Activated CD4-positive, alpha-beta T cell treated with anti-CD3 and anti-CD28 coated beads, Interleukin-2, amount 50 U/mL, for 1 hour (primary cell): ENCODE data around the gene GALR2.

Experiments used
- DNase-seq: peaks from one replicate; pipeline ENCODE4 v3.0.0-alpha.2; 2020

Gene GALR2

DNA sequence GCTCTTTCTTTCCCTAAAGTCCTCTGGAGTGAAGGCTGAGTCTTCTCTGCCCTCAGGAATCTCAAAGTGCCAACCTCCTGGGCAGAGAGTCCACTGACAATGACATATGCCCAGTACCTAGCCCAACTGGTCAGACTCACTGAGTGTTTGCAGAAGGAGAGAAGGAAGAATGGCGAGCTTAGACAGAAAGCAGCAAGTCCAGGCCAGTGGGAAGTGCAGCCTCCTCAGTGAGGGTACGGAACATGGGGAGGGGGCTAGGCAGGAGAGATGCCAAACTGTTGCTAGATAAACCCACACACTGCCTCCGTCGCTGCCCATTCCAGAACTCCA is 28.3 kb downstream of the GALR2 start:
- DNase-seq, result no peak

DNA sequence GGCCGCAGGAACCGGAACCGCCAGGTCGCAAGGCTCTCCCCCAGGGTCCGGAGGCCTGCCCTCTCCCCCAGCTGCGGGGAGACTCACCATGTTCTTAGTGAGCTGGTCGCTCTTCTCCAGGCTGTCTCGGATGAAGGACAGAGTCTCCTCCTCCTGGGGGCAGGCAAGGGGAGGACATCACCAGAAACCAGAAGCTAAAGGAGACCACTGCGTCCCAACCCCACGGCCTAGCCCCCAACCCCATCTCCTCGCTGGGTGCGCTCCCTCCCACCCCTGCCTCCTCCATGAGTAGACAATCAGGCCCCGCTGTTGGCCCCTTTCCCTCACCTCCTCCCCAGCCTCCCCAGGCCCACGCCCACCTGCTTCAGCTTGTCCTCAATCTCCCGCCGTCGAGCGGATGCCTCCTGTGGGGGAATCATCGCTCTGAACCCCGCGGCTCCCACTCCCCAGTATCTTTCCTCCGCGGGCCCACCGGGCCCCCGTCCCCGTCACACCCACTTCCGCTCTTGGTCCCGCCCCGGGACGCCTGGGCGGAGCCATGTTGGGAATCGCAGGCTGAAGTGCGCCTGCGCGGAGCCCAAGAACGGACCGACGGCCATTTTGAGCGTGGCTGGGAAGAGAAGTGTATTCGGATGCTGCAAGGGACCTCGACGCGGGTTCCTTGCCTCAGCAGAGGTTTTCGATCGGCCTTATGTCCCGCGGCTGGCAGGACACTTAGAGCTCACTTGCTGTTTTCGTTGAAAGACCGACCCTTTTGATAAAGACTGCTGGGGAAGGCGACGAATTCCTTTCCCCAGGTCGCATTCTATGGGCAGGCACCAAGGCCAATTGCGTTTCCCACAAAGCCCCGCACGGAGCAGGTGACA is 28.9 kb downstream of the GALR2 start, which contains the start of gene EXOC7:
TSS of gene EXOC7 (minus strand) at position 514 of the 866 bp plus-strand sequence. CDS start at position 419, 95 bp downstream.
- peak; percentile 90 for DNase-seq

DNA sequence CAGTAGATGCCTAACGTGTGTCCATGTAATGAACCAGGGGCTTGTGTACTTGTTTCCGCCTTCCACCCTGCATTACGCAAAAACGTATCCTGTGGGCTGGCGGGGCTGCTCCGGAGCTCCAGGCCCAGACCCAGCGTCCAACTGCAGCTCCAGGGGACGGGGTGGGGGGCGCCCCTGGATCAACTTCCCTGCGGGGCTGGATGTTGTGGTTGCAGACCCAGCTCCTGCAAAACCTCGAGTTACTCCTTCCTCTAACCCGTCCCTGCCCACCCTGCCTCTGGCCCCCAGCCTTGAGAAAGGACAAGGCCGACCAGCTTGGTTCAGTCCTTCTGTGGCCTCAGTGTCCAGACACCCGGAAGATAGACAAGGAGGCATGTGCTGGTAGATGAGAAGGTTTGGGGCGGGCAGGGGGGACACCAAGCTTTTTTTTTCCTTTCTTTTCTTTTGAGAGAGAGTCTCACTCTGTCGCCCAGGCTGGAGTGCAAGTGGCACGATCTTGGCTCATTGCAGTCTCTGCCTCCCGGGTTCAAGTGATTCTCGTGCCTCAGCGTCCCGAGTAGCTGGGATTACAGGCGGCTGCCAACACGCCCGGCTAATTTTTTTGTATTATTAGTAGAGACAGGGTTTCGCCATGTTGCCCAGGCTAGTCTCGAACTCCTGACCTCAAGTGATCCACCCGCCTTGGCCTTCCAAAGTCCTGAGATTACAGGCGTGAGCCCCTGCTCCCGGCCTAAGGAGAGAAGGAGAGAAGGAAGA is 29.7 kb downstream of the GALR2 start:
- no peak for DNase-seq

DNA sequence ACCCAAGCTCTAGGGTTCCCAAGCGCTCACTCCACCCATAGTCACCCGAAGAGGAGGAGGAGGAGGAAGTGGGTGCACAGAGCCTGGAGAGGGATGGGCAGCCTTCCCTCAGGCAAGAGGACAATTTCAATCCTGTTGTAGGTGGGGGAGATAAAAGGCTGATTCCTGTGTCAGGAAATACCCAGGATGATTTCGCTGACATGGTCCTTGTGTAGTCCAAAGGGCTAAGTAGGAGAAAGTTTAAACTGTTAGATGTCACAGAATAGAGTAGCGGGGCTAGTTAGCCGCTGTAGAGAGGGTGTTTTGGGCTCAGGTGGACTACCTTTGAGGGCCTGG is 30.3 kb downstream of the GALR2 start:
- DNase-seq, result no peak

DNA sequence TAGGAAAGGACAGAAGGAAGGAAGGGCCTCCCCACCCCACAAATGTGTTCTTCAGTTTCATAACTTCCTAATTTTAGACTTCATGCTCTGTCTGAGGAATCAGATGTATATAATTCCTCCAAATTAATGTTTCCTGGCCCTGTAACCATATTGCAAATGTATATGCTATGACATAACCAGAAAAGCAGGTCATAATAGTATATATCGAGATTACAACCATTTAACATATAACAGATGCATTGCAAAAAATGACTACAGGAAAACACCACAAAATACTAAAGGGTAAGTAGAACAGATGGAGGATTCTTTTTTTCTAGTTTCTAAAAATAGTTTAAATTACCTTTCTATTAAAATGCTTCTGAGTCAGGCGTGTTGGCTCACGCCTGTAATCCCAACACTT is 32.1 kb downstream of the GALR2 start:
- no peak for DNase-seq

DNA sequence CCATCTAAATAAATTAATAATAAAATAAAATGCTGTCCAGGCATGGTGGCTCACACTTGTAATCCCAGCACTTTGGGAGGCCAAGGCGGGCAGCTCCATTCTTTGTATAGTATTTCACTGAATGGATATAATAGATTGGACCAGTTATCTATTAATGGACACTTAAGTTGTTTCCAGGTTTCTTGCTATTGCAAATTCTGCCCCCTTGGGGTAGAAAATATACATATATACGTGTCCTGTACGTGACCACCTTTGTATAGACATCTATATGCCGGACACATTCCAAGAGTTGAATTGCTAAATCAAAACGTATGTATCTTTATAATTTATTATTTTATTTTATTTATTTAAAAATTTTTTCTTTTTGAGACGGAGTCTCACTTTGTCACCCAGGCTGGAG is 32.9 kb downstream of the GALR2 start:
- DNase-seq, result no peak

DNA sequence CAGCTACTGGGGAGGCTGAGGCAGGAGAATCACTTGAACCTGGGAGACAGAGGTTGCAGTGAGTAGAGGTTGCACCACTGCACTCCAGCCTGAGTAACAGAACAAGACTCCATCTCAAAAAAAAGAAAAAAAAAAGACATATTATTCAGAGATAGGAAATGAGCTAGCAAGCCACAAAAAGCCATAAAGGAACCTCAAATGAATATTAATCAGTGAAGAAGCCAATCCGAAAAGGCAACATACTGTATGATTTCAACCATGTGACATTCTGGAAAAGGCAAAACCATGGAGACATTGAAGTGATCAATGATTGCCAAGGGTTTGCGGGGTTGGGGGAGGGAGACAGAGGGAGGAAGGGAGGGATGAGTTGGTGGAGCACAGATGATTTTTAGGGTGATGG is 37.4 kb downstream of the GALR2 start:
- no peak for DNase-seq

DNA sequence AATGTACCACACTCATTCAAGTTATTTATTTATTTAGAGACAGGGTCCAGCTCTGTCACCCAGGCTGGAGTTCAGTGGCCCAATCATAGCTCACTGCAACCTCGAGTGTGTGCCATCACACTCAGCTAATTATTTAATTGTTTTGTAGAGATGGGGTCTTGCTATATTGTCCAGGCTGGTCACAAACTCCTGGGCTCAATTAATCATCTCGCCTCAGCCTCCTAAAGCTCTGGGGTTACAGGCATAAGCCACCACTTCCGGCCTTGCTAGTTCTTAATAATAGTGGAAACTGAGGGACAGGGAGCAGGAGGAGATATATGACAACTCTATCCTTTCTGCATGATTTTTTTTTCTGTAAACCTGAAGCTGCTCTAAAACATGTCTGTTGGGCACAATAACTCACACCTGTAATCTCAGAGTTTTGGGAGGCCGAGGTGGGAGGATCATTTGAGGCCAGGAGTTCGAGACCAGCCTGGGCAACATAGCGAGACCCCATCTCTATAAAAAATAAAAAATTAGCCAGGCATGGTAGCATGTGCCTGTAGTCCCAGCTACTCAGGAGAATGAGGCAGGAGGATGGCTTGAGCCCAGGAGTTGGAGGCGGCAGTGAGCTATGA is 40.7 kb downstream of the GALR2 start:
- no peak for DNase-seq

DNA sequence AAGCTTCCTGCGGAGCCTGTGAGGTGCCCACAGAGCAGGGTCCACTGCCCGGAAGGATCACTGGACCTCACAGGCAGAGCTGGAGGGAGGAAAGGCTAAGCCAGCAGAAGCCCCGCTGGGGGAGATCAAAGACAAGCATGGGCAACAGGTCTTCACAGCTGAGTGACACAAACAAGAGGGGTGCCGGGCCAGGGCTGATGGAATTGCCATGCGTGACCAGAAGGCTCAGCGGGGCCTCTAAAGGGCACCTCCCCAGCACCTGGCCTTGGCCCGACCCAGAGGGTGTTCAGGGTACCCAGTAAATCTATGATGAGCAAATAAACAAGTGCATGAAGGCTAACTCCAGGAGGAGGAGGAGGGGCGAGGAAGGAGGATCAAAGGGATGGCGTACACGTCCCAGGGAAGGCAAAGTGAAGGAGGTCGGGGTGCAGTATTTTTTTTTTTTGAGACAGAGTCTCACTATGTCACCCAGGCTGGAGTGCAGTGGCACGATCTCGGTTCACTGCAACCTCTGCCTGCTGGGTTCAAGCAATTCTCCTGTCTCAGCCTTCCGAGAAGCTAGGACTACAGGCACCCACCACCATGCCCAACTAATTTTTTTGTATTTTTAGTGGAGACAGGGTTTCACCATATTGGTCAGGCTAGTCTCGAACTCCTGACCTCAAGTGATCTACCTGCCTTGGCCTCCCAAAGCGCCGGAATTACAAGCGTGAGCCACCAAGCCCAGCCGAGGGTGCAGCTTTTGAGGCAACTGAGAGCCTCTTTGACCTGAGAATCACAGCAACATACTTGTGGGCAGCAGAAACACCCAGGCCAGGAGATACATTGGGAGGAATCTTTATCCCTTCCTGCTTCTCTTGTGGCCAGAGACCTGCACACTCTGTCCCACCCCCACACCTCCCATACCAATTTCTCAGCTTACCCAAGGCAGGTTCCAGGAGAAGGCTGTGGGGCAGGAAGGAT is 45.1 kb downstream of the GALR2 start:
- no peak for DNase-seq

DNA sequence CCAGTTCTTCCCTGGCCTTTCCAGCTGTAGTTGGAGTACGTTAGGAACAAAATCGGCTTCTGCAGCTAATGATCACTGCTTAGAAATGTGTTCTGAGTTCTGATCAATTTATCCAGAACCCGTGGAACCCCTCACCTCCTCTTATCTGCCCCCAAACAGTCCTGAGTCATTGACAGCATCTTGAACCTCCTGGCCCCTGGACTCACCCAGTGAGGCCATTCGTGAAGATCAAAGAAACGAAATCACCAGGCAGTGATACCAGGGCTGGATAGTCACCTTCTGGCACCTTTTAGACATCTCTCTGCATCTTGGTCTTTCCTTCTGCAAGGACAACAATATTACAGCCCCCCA is 46.1 kb downstream of the GALR2 start:
- DNase-seq, result no peak

DNA sequence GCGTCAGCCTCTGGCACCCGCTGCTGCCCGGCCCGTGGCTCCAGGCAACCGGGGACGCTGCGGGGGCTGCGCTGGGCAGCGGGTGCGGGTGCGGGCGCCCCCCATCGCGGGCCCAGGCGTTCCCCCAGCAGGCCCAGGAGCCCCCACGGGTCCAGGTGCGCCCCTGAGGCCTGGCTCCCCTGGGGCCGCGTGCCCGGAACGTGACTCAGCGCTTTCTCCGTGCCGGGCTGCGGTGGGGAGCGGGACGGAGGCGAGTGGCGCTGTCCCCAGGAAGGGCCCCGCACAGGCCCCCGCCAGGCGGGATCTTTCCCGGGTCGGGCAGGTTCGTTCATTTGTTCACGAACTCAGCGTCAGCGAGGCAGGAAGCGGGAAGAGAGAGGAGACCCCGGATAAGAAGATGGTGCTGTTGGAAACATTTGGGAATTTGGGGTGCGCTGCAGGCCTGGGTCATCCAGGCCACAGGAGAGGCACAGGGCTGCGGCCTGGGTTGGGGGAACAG is 47.4 kb downstream of the GALR2 start:
- no peak for DNase-seq

DNA sequence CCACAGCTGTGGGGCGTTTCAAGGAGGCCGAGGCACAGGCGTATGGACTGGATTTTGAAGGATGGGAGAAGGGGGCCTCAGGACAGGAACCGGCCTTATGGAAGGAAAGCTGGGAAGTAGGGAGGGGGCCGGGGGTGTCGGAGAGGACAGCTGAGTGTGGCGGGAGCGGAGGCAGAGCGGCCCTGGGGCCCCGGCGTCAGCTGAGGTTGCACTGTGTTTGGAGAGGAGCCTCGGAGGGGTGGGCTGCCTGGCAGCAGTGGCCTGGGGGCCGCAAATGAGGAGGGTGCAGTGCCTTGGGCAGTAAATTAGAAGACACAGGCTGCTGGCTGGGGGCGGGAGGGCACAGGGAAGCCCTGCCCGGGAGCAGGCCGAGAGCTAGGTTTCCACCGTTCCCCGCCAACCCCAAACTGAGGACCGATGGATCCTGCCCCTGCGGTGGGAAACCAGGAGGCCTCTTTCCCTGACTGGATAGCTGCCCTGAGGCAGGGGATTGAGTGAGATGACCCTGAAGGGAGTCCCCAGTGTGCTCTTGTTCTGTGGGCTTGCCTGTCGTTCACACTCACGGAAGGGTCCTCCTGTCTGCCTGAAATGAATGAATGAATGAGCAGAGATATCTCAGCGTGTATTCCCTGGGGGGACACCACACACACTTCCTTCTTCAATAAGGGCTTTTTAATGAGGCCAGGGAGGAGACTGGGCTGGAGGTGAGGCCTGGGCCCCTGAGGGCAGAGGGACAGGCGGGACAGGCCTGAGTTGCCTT is 48.0 kb downstream of the GALR2 start:
- no peak for DNase-seq

DNA sequence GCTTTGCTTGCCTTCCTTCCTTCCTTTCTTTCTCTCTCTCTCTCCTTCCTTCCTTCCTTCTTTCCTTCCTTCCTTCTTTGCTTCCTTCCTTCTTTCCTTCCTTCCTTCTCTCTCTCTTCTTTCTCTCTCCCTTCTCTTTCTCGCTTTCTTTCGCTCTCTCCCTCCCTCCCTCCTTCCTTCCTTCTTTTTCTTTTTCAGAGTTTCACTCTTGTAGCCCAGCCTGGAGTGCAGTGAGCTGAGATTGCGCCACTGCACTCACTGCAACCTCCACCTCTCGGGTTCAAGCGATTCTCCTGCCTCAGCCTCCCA is 48.6 kb downstream of the GALR2 start:
- DNase-seq, result no peak

DNA sequence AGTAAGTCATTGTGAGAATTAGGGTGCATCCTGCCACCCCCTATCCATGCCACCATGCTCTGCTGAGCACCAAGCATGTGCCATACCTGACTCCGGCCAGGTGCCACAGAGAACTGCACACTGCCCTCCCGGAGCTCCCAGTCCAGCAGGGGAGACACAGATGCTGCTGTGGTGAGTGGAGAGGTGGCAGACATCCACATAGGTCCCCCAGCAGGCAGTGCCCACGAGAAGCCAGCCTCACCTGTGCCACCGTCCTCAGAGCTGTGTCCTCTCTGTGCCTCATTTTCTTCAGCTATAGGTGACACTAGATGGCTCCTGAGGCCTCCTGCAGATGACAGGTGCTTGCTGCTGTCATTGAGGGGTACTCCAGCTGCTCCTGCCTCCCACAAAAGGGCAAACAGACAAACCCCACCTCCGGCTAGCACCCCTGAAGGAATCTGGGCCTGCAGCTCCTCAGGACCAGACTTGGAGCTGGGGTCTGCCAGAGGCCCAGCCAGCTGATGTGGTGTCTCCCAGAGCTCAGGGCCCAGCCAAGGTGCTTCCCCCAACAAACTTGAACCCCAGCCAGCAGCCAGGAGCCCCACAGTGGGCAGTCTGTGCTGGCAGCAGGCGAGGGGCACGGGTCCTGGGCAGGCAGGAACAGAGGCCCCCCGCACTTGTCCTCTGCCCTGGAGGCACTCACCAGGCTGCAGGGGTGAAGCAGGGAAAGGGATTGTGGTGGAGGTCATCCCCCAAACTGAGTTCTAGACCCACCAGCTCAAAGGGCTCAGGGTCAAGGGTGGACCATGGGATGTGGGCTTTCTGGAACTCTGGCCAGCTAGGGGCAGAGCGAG is 49.4 kb downstream of the GALR2 start:
- no peak for DNase-seq

DNA sequence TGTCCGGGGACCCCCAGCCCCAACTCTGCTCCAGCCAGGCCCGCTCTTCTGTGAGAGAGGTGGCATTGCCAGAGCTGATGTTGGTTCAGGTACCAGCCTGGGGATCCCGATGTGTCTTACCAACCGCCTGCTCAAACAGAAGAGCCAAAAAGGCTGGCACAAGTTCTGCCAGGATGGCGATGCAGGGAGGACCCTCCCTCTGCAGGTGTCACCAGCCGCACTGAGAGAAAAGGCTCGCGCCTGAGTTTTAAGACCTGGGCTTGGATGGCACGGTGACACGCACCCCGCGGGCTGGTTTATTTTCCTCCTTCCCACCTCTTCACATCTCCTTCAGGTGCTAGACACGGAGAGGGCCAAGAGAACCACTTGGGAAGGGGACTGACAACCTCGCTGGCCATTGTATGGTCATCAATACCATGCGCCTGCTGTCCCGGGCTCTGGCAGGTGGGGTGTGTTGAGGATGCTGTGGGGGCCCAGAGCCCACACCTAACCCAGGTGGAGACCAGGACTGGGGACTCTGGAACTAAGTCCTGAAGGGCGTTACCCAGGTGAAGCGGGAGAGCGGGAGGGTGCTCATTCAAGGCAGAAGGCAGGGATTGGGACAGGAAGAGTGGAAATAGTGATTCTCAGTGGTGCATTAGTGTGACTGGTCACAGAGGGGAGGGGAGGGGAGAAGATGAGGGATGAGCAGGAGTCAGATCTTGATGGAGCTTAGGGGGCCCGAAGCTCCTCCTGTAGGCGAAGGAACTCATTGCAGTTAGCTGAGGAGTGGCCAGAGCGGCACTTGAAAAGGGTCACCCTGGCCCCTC is 50.2 kb downstream of the GALR2 start:
- DNase-seq, result no peak

DNA sequence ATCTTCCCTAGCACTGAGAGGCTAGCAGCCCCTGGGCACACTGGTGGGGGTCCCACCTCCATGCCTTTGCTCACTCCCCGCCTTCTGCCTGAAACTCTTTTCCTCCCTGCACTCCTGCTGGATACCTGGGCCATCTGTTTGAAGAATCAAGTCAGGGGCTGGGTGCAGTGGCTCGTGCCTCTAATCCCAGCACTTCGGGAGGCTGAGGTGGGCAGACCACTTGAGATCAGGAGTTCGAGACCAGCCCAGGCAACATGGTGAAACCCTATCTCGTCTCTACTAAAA is 50.8 kb downstream of the GALR2 start:
- no peak for DNase-seq

DNA sequence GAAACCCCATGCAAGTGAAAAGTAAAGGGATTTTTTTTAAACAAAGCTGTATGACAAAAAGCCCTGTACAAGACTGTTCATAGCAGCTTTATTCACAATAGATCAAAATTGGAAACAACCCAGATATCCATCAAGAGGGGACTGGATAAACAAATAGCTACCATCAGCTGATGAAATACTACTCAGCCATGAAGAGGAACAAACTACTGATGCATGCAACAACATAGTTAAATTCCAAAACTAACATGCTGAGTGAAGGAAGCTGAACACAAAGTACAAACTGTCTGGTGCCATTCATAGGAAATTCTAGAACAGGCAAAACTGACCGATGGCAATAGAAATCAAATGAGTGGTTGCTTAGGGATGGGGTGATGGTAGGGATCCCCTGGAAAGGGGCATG is 51.3 kb downstream of the GALR2 start:
- no peak for DNase-seq
